Measurements from ENCODE around the gene KRT16. TPM values are rescaled to one million over a fixed set of nuclear protein-coding genes. Genes with fewer than 3 reads are reported as not detected.

KRT16 gene
- total RNA-seq, 1 donor from 2014 or later = not detected

DNA sequence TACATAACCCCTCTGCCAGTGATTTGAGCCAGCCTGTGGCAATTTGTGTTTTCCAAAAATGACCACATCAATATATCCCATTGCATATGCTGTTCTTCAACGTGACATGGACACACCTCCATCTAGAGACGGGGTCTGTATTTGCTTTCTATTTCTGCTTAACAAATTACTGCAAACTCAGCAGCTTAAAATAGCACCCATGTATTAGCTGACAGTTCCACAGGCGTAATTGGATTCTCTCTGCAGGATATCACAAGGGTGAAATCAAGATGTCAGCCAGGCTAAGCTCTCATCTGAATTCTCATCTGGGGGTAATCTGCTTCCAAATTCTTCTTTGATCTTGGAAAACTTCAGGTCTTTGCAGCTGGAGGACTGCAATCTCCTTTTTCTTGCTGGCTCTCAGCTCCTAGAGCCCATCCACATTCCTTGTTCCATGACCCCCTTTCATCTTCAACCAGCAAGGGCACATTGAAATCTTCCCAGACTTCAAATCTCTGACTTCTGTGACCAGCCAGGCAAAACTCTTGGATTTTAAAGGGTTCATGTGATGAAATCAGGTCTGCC lies 48.9 kb downstream of the KRT16 start:
- TF ChIP-seq CTCF (IDR thresholded peaks at IDR 0.05) (no peak), EZH2phosphoT487 (IDR thresholded peaks at IDR 0.05) (no peak), EZH2 (IDR thresholded peaks at IDR 0.05) (no peak)
- no peaks in the 10 kb centered on the region for H3K36me3 ChIP-seq
- no peaks in the 10 kb centered on the region for H3K79me2 ChIP-seq (ENCODE audit: low read depth)
- H3K9ac ChIP-seq = no peak overlapping the region
- Mint-ChIP-seq H3K4me3 (no peak overlapping the region), H3K9me3 (no peaks in the 10 kb centered on the region), H3K36me3 (no peaks in the 10 kb centered on the region), H3K27ac (no peak overlapping the region), H3K27me3 (ENCODE audit: insufficient read depth, low read depth) (peaks cover 6% of the 10 kb centered on the region), H3K4me1 (peaks cover 25% of the 10 kb centered on the region)
- no peak for DNase-seq (ENCODE audit: low spot score)
- peaks cover 4% of the 10 kb centered on the region for H3F3A ChIP-seq (ENCODE audit: low read depth)
- H2AFZ ChIP-seq (replicated peaks) = no peak overlapping the region
- no peak overlapping the region for H3K27ac ChIP-seq
- no peaks in the 10 kb centered on the region for H3K27me3 ChIP-seq
- H3K4me3 ChIP-seq = no peak overlapping the region
- H4K20me1 ChIP-seq (ENCODE audit: low read depth) = no peaks in the 10 kb centered on the region
- H3K4me1 ChIP-seq = peaks cover 8% of the 10 kb centered on the region
- peak overlapping the region; percentile 38 for H3K4me2 ChIP-seq
- no peaks in the 10 kb centered on the region for H3K9me3 ChIP-seq (ENCODE audit: low read depth)

DNA sequence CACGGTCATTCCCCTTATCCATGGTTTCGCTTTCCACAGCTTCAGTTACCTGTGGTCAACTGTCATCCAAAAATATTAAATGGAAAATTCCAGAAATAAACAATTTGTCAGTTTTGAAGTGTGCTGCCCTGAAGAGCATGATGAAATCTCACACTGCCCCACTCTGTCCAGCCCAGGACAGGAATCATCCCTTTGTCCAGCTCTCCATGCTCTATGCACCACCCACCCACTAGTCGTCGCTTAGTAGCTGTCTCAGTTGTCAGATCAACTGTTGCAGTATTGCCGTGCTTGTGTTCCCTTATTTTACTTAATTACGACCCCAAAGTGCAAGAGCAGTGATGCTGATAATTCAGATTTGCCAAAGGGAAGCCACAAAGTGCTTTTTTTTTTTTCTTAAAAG lies 51.0 kb downstream of the KRT16 start:
- no peak overlapping the region for H3K4me3 Mint-ChIP-seq
- peaks cover 6% of the 10 kb centered on the region for H3K27me3 Mint-ChIP-seq (ENCODE audit: insufficient read depth, low read depth)

More for the DNA sequence above, 51.0 kb downstream of the KRT16 start:
- TF ChIP-seq EZH2phosphoT487 (IDR thresholded peaks at IDR 0.05) (no peak), EZH2 (IDR thresholded peaks at IDR 0.05) (no peak), CTCF (IDR thresholded peaks at IDR 0.05) (no peak)
- H3F3A ChIP-seq (ENCODE audit: low read depth) = peaks cover 4% of the 10 kb centered on the region
- no peak for DNase-seq (ENCODE audit: low spot score)
- H3K27ac Mint-ChIP-seq = peak overlapping the region; percentile 68
- no peak overlapping the region for H2AFZ ChIP-seq (replicated peaks)
- no peaks in the 10 kb centered on the region for H3K9me3 Mint-ChIP-seq
- peaks cover 25% of the 10 kb centered on the region for H3K4me1 Mint-ChIP-seq
- peaks cover 8% of the 10 kb centered on the region for H3K4me1 ChIP-seq
- H3K79me2 ChIP-seq (ENCODE audit: low read depth) = no peaks in the 10 kb centered on the region
- no peak overlapping the region for H3K27ac ChIP-seq
- H3K4me2 ChIP-seq = no peak overlapping the region
- no peaks in the 10 kb centered on the region for H4K20me1 ChIP-seq (ENCODE audit: low read depth)
- H3K9me3 ChIP-seq (ENCODE audit: low read depth) = no peaks in the 10 kb centered on the region
- H3K4me3 ChIP-seq = no peak overlapping the region
- no peak overlapping the region for H3K9ac ChIP-seq
- no peaks in the 10 kb centered on the region for H3K36me3 ChIP-seq
- H3K36me3 Mint-ChIP-seq = no peaks in the 10 kb centered on the region
- H3K27me3 ChIP-seq = no peaks in the 10 kb centered on the region

Other genes starting within 250 kb of the KRT16 start
- not detected in 2 replicates for gene KRT33B, start 243.0 kb downstream of the KRT16 start, total RNA-seq (ENCODE audit: low replicate concordance)
- not detected in 2 replicates for gene KRT34, start 230.5 kb downstream of the KRT16 start, total RNA-seq (ENCODE audit: low replicate concordance)
- not detected in 2 replicates for gene KRT31, start 215.2 kb downstream of the KRT16 start, total RNA-seq (ENCODE audit: low replicate concordance)
- gene KRT37, start 188.2 kb downstream of the KRT16 start, total RNA-seq (ENCODE audit: low replicate concordance) = not detected in 2 replicates
- not detected in 2 replicates for gene KRT38, start 171.8 kb downstream of the KRT16 start, total RNA-seq (ENCODE audit: low replicate concordance)
- gene KRT32, start 145.4 kb downstream of the KRT16 start, total RNA-seq (ENCODE audit: low replicate concordance) = not detected in 2 replicates
- not detected in 2 replicates for gene KRT35, start 131.6 kb downstream of the KRT16 start, total RNA-seq (ENCODE audit: low replicate concordance)
- not detected in 2 replicates for gene KRT36, start 122.9 kb downstream of the KRT16 start, total RNA-seq (ENCODE audit: low replicate concordance)
- gene KRT13, start 107.2 kb downstream of the KRT16 start, total RNA-seq (ENCODE audit: low replicate concordance) = not detected in 2 replicates
- gene KRT15, start 93.9 kb downstream of the KRT16 start, total RNA-seq (ENCODE audit: low replicate concordance) = 0.15 TPM in 1 of 2 replicates, not detected in the other
- 114 and 184 TPM in 2 replicates for gene KRT19, start 84.5 kb downstream of the KRT16 start, total RNA-seq (ENCODE audit: low replicate concordance)
- gene KRT9, start 40.7 kb downstream of the KRT16 start, total RNA-seq (ENCODE audit: low replicate concordance) = not detected in 2 replicates
- not detected in 2 replicates for gene KRT14, start 25.9 kb downstream of the KRT16 start, total RNA-seq (ENCODE audit: low replicate concordance)
- gene KRT17, start 11.8 kb upstream of the KRT16 start, total RNA-seq (ENCODE audit: low replicate concordance) = not detected in 2 replicates
- gene EIF1, start 76.1 kb upstream of the KRT16 start, total RNA-seq (ENCODE audit: low replicate concordance) = 60.7 and 91.4 TPM in 2 replicates
- not detected in 2 replicates for gene GAST, start 99.6 kb upstream of the KRT16 start, total RNA-seq (ENCODE audit: low replicate concordance)
- gene HAP1, start 121.9 kb upstream of the KRT16 start, total RNA-seq (ENCODE audit: low replicate concordance) = 0.45 and 1.7 TPM in 2 replicates
- 28.5 and 91.8 TPM in 2 replicates for gene JUP, start 173.9 kb upstream of the KRT16 start, total RNA-seq (ENCODE audit: low replicate concordance)
- 18.7 and 48.5 TPM in 2 replicates for gene P3H4, start 199.2 kb upstream of the KRT16 start, total RNA-seq (ENCODE audit: low replicate concordance)
- gene FKBP10, start 200.2 kb upstream of the KRT16 start, total RNA-seq (ENCODE audit: low replicate concordance) = 108 and 231 TPM in 2 replicates
- 99.5 and 106 TPM in 2 replicates for gene NT5C3B, start 223.5 kb upstream of the KRT16 start, total RNA-seq (ENCODE audit: low replicate concordance)
- 0.65 TPM in 1 of 2 replicates, not detected in the other for gene KLHL10, start 225.1 kb upstream of the KRT16 start, total RNA-seq (ENCODE audit: low replicate concordance)